Measurements from ENCODE around the gene SYNC.
"Not testable (repeated sequence)": the region's sequence is repeated elsewhere in the genome, so short reads cannot be mapped to it uniquely, and the experiment has no call there.

The SYNC gene

GRCh38 chr1:32693455-32694174 is 9.0 kb downstream of the SYNC start:
- no peak for DNase-seq (ENCODE audit: low read depth in 2 of 2)

- no peak for DNase-seq (ENCODE audit: low read depth in 2 of 2)
Observed at GRCh38 chr1:32686387-32686786, 16.2 kb downstream of the SYNC start.

DNA sequence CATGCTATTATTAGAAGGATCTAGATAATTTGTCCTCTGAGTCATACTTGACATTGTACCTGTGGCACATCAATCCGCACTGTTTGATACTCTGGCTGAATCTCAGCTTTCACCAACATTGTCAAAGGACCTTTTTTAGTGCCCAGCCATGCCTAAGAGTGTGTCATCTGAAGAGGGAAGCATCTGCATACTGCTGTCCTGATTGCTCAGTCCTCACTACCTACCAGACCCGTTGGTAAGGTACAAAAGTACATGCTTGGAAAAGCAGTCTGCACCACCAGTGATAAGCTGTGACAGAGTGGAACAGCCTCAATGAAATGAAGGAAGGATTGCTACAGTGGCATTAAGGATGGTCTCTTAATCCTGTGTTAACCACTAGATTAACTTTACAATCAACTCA is 17.1 kb downstream of the SYNC start:
- no peak for DNase-seq (ENCODE audit: low read depth in 2 of 2)

- DNase-seq (ENCODE audit: low read depth in 2 of 2) = no peak
Observed at GRCh38 chr1:32684167-32684811, 18.3 kb downstream of the SYNC start.

DNA sequence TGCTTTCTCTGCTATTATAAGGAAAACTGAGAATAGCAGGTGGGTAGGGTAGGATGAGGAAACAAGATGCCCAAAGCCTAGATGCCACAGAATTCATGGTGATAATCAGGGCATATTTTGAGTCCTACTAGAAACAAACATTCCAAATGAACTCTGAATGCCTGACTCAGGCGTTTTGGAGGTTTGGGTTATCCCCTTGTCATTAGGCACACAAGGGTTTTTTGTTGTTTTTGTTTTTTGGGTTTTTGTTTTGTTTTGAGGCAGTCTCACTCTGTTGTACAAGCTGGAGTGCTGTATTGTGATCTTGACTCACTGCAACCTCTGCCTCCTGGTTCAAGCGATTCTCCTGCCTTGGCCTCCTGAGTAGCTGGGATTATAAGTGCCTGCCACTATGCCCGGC is 19.2 kb downstream of the SYNC start:
- no peak for DNase-seq (ENCODE audit: low read depth in 2 of 2)

GRCh38 chr1:32681999-32682398 is 20.6 kb downstream of the SYNC start:
- no peak for DNase-seq (ENCODE audit: low read depth in 2 of 2)

GRCh38 chr1:32681509-32681908 is 21.1 kb downstream of the SYNC start:
- no peak for DNase-seq (ENCODE audit: low read depth in 2 of 2)

- no peak for DNase-seq (ENCODE audit: low read depth in 2 of 2)
Observed at GRCh38 chr1:32680642-32681041, 21.9 kb downstream of the SYNC start.

DNA sequence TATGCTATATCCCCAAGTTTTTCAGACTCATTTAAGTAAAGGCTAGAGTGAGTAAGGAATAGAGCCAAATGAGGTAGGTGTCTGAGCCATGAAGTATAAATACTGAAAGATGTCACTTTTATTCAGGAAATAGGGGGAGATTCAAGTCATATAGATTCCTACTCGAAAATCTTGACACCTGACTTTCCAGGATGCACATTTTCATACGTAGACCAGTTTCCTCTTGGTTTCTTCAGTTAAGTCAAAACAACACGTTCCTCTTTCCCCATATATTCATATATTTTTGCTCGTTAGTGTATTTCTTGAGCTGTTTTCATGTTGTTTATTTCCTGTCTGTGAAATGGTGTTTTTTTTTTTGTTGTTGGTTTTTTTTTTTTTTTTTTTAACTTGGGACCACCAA is 22.6 kb downstream of the SYNC start:
- not testable (repeated sequence) for DNase-seq (ENCODE audit: low read depth in 2 of 2)

DNA sequence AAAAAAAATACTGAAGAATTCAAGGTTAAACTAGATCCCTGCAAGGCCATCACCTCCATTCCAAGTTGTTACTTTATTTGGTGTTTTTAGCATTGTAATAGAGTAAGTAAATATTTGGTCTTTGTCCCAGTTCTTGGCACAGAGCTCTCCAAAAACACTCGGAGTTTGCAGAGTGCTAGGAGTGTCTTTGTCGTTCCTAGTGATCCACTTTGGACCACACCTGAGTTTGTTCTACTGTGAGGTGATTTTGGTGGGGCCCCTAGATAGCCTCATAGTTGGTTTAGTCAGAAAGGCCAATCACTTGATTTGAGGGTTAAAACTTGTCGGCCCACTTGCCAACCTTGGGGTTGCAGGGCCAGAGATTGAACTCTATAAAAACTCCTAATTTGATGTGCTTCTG is 25.6 kb downstream of the SYNC start:
- no peak for DNase-seq (ENCODE audit: low read depth in 2 of 2)

- DNase-seq (ENCODE audit: low read depth in 2 of 2) = not testable (repeated sequence)
Observed at GRCh38 chr1:32668716-32669115, 33.9 kb downstream of the SYNC start.

DNA sequence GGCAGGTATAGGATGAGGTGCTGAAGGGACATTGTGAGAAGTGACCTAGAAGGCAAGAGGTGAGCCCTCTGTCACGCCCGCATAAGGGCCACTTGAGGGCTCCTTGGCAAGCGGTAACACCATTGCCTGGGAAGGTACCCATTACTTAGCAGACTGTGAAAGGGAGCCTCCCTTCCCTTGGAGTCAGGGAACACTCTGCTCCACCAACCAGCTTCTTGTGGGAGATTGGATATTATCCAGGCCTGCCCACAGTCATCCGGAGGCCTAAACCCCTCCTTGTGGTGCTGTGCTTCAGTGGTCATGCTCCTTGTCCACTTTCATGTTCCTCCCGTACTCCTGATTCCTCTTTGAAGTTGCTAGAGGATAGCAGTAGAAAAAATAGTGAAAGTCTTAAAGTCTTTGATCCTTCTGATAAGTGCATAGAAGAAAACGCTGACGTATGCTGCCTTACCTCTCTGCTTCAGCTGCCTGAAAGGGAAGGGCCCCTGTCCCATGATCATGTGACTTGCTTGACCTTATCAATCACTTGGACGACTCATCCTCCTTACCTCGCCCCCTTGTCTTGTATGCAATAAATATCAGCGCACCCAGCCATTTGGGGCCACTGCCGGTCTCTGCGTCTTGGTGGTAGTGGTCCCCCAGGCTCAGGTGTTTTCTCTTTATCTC is 35.5 kb downstream of the SYNC start:
- DNase-seq (ENCODE audit: low read depth in 2 of 2) = no peak

DNA sequence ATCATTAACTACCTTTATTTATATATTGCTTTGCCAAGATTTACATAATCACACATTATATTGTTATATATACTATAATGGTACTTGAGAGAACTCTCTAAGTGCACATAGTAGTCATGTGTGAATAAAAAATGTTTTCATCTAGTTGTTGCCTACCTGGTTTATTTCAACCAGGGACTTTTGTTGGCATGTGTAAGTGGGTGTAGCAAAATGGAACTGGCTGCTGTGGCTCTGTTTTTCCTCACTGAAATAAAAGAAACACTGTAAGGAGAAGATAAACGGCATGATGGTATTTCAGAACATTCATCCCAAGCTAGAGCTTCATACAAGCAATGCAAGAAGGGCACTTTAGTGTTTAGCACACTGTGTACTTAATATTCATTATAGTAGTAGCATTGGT is 36.7 kb downstream of the SYNC start:
- DNase-seq (ENCODE audit: low read depth in 2 of 2) = no peak

DNA sequence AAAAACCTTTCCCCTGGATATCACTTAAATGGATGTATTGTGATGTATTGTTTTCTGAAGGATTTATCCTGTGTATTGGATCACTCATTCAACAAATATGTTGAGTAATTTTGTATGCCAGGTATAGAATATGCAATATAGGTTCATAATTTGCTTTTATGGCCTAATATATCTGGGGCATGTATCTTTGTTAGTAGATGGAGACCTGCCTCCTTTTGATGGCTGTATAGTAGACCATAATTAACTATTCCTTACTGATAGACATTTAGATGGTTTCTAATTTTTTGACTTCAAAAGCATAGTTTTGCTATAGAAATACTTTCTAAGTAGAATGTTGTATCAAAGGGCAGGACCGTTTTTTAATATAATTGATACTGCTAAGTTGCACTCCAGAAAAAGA is 43.0 kb downstream of the SYNC start:
- no peak for DNase-seq (ENCODE audit: low read depth in 2 of 2)

DNA sequence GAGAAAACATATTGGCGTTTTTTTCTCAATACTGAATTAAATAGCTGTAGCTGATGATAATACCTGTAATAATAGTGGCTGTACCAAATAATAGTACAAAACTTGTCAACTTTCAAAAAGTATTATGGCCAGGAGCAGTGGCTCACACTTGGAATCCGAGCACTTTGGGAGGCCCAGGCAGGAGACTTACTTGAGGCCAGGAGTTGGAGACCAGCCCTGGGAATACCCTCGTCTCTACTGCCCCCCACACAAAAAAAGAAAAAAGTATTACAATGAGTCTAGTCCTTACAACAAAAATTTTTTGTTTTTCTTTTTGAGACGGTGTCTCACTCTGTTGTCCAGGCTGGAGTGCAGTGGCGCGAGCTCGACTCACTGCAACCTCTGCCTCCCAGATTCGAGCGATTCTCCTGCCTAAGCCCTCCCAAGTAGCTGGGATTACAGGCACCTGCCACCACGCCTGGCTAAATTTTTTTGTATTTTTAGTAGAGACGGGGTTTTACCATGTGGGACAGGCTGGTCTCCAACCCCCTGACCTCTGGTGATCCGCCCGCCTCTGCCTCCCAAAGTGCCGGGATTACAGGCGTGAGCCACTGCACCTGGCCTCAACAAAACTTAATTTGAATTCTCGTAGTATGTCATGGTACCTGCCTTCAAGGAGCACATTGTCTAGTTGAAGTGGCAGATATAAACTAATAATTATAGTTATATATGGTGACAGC is 50.2 kb downstream of the SYNC start:
- DNase-seq (ENCODE audit: low read depth in 2 of 2) = no peak

GRCh38 chr1:32651461-32652073 is 51.0 kb downstream of the SYNC start:
- no peak for DNase-seq (ENCODE audit: low read depth in 2 of 2)

DNA sequence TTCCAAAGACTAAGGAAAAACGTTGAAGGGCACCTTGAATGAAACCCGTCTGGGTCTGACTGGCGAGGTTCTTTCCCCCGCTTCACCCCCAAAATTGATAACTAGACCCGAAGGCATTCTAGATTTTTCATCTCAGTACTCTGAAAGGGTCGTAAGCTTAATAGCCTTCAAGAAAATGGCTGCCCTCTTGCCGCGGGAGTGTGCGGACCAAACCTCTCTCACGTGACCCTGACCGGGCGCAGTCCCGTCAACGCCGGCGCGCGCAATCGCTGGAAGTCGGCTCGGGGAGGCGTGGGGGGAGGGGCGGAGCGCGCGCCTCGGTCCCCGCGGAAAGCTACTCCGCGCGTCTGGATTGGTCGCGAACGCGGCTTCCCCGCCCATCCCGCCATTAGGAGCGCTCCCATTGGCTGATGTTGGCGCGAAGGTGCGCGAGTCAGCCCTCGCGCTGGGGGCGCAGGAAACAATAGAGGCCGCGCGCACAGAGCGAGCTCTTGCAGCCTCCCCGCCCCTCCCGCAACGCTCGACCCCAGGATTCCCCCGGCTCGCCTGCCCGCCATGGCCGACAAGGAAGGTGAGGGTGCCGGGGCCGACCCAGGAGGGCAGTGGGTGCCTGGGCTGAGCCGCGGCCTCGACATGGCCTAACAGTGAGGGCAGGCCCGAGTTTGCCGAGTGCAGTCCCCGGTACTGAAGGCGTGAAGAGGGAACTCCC is 51.7 kb downstream of the SYNC start, which contains the start of gene RBBP4:
RBBP4 (plus strand) TSS at position 457 of the 709 bp plus-strand sequence; CDS start at position 556, 99 bp downstream.
- peak; percentile 95 to 99 for DNase-seq (ENCODE audit: low read depth in 2 of 2)

DNA sequence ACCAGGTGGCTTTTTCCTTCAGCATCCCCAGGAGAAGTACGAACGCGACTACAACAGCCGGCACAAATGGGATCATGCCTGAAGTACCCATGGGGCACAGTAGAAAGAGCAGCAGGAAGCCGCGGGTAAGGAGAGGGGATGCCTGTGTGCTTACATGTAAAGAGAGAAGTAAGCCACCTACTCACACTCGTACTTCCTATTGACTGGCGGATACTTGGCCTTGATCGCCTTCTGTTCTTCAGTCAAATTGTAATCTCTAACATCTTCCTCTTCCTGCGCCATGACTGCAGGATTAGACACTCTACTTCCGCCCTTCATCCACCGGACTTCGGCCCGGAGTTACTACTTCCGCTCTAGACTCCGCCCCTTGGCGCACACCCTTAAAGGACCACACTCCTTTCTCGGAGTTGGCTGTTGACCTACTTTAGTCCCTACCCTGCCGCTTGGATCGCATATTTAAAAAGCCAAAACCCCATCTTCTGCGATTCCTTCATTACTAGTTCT is 52.3 kb downstream of the SYNC start, which contains the start of gene ZBTB8OS:
ZBTB8OS (minus strand) TSS at position 303 of the 504 bp plus-strand sequence; CDS start at position 282, 21 bp downstream.
- DNase-seq (ENCODE audit: low read depth in 2 of 2) = peak; percentile 77 to 81

DNA sequence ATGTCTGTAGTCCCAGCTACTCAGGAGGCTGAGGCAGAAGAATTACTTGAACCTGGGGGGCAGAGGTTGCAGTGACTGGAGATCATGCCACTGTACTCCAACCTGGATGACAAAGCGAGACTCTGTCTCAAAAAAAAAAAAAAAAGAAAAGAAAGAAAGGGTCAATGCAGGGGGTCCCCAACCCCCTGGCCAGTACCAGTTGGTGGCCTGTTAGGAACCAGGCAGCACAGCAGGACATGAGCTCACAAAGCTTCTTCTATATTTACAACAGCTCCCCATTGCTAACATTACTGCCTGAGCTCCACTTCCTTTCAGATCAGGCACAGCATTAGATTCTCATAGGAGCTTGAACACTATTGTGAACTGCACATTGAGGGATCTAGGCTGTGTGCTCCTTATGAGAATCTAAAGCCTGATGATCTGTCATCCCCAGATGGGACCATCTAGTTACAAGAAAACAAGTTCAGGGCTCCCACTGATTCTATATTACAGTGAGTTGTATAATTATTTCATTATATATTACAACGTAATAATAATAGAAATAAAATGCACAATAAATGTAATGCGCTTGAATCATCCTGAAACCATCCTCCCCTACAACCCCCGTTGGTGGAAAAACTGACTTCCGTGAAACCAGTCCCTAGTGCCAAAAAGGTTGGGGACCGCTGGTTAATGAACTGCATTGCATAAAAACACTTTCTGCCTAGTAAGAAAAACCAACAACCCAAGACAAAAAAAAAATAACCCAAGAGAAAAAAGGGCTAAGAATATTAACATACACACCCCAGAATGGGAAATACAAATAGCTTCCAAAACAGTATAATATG is 55.0 kb downstream of the SYNC start:
- no peak for DNase-seq (ENCODE audit: low read depth in 2 of 2)

GRCh38 chr1:32644426-32644825 is 58.1 kb downstream of the SYNC start:
- no peak for DNase-seq (ENCODE audit: low read depth in 2 of 2)

All from stimulated activated CD4-positive, alpha-beta T cell treated with anti-CD3 and anti-CD28 coated beads, Interleukin-15, amount 100 ng/mL, for 48 hours (primary cell).